GM21528 (cell line): ENCODE results near the gene GTF2F2.

Experiments used
- ATAC-seq: cut with Tn5 transposase; IDR thresholded peaks from one replicate; pipeline ENCODE4 v1.9.1; 2021; ENCODE audit warnings: mild to moderate bottlenecking, moderate library complexity; ENCODE audit not compliant: unreplicated experiment, low FRiP score

Gene GTF2F2, protein sequence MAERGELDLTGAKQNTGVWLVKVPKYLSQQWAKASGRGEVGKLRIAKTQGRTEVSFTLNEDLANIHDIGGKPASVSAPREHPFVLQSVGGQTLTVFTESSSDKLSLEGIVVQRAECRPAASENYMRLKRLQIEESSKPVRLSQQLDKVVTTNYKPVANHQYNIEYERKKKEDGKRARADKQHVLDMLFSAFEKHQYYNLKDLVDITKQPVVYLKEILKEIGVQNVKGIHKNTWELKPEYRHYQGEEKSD

DNA sequence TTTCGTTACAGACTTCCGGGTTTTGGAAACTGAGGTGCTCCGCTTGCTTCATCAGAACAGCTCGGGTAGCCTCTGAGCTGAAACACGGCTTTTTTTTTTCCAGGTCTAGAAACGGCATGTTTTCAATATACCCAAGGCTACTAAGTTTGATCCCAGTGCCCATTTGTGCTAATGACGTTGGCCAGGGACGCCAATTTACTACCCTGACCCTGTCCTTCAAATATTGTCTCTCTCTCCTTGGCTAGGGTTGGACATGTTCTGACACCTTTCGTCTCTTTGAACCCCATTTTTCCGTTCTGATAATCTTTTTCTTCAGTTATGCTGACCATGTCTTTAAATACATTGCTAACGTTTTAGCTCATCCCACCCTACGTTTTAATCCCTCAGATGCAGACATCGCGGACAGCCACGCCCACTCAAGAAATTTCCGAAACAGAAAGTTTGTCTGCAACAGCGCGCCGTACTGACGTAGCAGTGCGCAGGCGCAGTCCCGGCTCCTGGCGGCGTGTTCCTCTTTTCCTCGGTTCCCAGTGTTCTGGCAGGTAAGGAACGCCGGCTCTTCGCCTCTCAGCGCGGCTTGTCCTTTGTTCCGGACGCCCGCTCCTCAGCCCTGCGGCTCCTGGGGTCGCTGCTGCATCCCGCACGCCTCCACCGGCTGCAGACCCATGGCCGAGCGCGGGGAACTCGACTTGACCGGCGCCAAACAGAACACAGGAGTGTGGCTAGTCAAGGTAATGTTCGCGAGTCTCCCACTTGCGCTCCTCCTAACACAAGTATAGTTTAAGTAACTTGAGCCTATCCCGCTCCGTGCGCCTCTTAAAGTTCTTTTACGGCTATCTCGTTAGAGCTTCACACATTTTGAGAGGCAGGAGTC, at the start of gene GTF2F2:
Gene GTF2F2, plus strand, starts transcription at position 520 of the 874 bp plus-strand sequence. Its CDS starts 146 bp downstream, at position 666.
- ATAC-seq = peak; percentile 79

DNA sequence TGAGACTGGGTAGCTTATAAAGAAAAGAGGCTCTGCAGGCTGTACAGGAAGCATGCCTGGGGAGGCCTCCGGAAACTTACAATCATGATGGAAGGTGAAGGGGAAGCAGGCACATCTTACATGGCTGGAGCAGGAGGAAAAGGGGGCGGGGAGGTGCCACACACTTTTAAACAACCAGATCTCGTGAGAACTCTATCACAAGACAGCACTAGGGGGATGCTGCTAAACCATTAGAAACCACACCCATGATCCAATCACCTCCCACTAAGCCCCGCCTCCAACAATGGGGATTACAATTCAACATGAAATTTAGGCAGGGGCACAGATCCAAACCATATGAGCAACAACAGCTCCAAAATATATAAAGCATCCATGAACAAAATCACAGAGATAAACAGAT, 46.5 kb upstream of the GTF2F2 start:
- ATAC-seq = no peak

DNA sequence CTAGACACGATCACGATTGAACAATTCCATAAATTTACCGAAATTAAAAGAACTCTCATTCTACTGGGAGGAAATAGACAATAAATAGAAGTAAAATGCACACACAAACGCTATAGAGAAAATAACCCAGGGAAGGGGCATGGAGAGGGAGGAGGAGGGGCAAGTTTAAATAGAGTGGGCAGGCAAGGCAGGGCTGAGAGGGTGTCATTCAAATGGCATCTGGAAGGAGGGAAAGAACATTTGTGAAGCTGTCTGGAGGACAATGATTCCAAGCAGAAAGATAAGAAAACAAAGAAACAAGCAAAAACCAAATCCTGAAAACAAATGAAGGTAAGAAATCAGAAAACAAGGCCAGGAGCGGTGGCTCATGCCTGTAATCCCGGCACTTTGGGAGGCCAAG, 45.6 kb upstream of the GTF2F2 start:
- no peak for ATAC-seq

DNA sequence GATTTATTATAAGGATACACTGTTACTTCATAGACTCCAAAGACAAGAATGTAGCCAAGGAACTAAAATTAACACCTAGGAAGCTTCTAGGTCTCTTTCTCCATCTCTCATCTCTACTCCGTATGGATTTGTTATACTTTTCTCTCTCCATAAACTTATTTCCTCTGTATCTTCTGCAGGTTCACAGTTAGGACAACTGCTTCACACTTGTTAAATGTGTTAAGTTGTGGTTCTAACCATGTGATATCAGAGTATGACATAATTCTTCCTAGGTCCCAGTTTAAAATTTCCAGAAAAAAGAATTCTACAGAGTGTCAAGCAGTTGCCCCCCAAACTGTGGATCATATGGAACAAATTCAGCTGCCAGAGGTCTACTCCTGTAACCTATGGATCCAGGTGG, 42.3 kb upstream of the GTF2F2 start:
- no peak for ATAC-seq

DNA sequence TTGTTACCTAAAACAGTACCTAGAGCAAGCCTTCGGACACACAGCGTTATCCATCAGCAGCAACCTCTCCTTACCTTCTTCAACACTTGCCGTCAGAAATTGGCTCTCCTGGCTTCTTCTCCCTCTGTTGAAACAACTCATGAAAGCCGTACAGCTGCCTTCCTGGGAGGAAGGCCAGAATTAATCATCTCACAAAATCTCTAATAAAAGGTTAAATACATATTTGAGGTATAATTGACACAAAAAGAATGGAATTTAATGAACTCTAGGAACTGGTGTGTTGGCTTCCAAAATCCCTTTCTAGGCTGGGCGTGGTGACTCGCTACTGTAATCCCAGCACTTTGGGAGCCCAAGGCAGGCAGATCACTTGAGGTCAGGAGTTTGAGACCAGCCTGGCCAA, 37.3 kb upstream of the GTF2F2 start:
- ATAC-seq = no peak

DNA sequence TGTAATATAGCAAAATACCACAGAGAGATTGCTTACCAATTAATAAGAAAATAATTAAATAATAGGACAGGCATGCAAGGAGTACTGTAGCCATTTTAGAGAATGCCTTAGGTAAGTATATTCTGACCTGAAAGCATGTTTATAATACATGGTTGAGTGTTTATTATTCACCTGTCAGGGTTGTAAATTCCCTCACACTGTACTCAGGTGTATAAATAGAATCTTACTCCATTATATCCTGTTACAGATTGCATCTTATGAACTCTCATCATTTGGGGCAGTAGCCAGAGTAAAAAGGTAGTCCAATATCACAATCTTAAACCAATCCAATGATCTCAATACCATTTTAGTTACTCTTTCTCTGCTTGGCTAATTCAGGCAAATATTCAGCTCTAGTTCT, 35.8 kb upstream of the GTF2F2 start:
- ATAC-seq = no peak

DNA sequence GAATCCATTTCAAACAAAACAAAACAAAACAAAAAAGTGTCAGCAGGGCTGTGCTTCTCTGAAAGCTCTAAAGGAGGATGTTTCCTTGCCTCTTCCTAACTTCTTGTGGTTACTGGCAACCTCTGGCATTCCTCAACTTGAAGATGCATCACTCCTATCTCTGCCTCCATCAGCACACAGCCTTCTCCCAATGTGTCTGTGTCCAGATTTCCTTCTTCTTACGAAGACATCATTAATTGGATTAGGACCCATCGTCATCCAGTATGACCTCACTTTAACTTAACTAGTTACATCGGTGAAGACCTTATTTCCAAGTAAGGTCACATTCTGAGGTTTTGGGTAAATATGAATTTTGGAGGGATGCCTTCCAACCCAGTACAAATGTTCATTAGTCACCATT, 33.8 kb upstream of the GTF2F2 start:
- ATAC-seq = no peak

DNA sequence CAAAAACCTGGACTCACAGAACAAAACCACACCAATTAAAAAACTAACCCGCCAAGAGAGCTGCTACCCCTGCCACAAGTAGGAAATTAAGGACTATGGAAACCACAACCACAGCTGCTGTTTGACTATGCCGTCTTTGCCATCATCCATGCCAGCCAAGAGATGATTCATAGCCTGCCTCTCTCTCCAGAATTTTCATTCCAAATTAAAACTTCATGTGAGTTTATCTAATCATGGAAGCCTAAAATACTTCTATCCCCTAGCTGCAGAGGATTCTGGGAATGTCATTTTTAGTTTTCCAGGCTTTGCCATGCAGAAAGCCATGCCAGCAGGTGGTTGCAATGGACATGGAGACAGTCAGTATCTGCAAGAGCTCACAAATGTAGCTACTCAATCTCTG, 27.6 kb upstream of the GTF2F2 start:
- no peak for ATAC-seq

DNA sequence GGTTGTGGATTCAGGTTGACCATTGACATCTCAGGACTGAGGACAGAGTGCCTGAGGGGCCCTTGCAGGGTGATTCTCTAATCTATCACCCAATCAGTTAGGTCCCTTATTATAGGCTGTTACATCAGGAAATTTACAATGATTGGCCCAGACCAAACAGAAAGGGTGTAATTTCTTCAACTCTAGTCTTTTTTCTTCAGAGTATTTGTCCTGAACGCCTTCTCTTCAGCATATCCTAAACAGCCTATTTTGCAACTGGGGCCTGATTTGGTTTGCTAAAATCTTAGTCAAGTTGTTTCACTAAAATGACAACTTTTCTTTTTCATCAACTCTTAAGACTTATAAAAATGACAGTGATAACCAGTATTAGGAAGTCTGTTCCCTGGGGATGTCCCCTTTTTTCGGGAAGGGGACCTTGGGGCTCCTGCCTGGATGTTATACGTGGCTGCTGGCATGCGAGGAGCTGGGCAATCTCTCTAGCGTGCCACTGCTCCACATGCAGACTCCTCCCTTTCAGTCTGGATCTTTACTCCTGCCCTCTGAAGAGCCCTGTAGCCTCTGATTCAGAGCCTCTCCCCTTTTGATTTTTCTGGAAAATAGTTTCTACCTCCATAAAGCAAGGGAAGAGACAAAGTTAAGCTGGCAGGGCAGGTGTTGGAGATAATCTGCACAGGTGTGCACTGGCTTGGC, 19.6 kb upstream of the GTF2F2 start:
- ATAC-seq = no peak

DNA sequence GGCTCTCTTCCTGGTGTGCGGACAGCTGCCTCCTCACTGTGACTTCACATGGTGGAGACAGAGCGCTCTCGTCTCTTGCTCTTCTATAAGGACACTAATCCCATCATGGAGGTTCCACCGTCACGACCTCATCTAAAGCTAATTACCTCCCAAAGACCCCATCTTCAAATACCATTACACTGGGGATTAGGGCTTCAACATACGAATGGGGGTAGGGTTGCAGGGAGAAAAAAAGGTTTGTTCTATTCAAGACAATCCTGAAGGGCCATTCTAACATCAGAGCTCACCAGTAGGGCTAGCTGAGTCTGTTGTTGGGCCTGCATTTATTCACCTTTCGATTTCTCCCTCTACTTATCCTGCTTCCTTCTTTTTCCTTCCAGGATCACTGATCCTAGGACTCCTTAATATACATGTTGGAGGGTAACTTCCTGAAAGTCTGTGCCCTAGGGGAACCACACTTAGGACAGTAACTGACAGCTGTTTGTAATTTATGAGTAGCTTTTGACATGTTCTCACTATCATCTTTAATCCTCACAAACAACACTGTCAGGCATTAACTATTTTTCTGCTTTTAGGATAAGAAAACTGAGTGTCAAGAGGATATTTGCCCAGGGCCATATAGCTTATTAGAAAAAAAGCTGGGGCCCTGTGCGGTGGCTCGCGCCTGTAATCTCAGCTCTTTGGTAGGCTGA, 18.8 kb upstream of the GTF2F2 start:
- ATAC-seq = no peak

DNA sequence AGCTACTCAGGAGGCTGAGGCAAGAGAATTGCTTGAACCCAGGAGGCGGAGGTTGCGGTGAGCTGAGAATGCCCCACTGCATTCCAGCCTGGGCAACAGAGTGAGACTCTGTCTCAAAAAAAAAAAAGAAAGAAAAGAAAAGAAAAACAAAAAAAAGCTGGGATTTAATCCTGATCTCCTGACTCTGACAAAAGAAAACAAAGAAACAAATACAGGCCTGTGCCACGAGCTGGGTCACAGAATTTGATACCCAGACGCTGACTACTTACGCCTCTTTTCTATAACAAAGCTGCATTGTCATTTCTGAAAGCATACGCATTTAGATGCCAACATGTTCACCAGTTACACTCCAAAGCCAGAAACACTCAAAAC, 18.2 kb upstream of the GTF2F2 start:
- ATAC-seq = no peak

DNA sequence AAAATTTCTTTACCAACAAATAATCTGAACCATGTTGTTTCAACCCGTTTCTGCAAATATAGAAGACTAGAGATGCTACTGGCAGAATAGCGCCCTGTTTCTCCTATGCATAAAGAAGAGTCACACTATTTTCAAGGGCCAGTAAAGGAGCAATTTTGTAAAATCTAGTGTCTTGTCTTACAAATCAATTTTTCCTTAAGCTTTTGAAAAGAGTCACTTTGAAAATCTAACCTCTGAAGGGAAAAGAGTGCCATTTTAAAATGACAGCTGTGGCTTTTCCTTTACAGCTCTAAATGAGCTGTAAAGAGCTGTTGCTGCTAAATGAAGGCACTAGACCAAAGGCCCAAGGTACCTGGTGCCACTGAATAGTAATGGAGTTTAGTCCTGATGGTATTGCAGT, 16.9 kb upstream of the GTF2F2 start:
- ATAC-seq = no peak

DNA sequence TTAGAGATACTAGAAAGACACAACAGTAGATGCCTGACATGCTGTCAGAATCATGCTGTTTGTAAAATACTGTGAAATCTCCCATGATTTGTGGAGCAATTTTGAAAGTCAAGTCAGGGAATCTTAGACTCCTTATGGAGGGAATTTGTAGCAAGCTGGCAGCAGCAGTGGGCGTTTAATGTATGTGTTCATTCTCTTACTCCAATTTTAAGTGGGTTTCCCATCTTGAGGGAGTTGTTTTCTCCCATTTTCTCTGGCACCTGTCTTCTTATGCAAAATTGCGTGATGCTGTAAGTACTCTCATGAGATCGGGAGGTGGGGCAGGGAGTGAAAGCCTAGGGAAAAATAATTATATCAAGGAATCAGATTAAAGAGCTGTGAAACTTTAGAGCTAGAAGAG, 16.0 kb upstream of the GTF2F2 start:
- ATAC-seq = no peak

DNA sequence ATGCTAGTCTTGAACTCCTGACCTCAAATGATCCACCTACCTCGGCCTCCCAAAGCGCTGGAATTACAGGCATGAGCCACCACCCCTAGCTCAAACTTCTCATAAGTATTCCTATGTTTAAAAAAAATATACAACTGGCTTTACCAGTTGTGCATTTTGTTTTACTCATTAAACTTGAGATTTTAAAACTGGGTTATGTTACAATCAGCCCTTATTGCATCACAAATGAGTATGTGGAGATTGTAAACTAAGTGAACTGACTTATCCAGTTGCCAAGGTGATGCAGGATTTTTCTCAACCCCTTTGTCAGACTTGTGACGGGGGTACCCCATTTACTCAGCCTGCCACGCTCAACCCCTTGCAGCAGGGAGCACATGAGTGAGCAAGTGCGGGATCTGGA, 14.4 kb upstream of the GTF2F2 start:
- ATAC-seq = no peak

DNA sequence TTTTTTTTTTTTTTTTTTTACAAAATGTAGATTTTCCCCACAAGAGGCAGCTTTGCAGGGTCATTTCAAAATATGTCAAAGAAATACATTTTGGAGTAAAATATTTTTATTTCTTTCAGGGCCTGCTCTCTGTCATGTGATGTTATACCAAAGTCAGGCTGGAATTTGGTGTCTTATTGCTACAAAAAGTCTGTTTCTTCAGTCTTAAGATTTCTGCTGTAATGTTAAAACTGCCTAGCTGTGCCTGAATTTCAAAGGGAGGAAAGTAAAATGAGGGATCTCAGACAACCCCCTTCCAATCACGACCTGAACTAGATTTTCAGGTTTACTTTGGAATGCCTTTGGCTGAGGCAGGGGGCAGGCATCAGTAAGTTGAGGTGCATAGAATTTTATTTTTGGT, 12.8 kb upstream of the GTF2F2 start:
- ATAC-seq = no peak

DNA sequence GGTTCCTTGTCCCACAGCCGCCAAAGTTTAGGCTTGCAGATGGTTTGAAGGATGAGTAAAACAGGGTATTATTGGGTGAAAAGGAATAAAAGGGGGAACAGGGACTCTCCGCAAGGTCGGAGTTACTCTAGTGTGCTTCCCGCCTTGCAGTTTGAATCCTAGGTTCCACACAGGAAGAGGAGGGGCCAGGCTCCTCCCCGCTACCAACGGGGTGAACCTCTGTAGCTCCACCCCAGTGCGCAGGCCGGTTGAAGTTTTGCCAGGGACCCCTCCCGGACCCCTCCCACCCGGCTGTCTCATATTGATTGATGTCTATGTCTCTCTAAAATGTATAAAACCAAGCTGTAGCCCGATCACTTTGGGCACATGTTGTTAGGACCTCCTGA, 11.6 kb upstream of the GTF2F2 start:
- no peak for ATAC-seq

DNA sequence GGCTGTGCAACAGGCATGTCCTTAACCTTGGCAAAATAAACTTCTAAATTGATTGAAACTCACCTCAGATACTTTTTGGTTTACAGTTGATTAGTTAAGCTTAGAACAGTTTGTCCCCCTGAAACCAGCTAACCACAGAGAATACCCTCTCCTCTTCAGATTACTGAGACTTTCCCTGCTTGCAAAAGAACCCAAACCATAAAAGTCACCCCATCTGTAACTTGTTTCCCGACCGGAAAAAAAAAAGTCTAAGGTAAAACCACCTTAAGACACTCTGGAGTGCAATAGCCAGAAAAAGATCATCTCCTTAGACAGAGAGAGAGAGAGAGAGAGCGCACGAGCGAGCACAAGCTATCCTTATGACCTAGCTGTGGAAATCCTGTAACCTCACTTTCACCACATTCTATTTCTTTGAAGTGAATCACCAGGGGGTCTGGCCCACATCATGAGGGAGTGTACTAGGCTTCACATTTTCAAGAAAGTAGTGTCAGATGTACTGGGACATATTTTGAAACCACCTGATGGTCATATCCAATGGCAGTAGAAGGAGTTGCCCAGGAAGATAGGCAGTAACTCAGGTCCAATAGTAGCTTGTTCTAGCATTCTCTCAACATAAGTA, 11.1 kb upstream of the GTF2F2 start:
- peak; percentile 72 for ATAC-seq

DNA sequence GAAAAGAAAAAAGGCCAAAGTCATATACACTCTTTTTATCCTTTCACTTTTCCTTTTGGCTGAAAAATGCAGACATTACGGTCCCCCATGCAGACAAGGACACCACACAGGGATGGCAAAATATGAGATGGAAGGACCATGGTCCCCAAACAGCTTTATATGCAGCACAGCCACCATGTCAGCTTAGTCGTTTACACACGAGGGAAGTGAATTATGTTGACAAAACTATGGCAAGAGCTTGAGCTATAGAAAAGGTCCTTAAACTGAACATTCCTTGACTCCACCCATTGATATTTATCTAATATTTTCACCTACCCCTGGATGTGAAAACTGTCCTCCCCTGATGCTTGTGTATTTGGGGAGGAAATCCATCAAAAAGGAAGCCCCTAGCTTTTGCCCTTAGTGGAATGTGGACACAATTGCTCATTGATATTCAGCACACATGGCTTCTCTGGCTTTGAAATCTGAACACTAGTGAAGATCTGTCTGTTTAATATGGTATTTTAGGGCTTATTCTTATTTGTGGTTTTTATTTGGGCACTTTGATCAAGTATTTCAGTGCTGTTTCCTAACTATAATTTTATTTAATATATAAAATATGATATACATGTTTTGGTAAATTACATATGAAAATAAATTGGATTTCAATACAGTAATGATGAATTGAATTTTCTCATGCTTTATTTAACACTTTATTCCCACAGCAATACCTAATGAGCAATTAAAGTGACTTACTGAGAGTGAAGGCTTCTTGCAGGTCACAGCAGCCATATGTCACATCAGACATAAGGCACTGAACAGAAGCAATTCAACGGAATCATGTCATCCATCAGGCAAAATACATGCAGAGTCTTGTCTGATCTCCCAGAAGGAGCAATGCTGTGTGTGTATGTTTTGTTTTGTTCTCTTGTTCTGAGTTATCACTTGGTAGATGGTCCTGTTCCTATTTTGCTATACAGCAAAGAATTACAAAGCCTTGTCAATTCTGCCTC, 6.8 kb upstream of the GTF2F2 start:
- ATAC-seq = no peak

DNA sequence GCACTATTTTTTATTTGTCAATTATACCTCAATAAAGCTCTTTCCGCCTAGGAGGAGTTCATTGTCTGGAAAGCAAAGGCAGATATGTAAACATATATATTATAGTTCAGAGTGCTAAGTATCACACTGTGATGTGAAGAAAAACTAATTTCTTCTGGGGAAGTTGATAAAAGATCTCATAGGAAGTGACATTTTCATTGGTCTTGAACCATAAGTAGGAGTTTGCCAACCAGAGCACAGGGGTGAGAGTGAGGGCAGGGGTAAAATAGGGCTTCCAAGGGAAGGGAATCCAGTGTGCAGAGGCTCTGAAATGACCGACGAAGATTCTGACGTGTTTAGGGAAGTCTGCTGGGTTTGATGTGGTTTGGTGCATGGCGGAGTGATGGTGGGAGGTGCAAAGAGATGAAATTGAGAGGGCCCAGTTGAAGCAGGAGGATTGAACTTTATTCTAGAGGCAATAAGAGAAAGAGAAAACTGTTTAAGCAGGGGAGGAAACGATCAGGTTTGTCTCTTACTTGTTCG, 780 bp upstream of the GTF2F2 start:
- peak; percentile 32 for ATAC-seq
